GM18505 (cell line): ENCODE measurements around the gene TMBIM4.
"Not testable (repeated sequence)": the region's sequence is repeated elsewhere in the genome, so short reads cannot be mapped to it uniquely, and the experiment has no call there.

Experiments used
- ATAC-seq: cut with Tn5 transposase; IDR thresholded peaks from one replicate; pipeline ENCODE4 v1.9.1; 2021; ENCODE audit not compliant: unreplicated experiment
- POLR2A ChIP-seq: IDR thresholded peaks from 4 replicates; pipeline ENCODE4 v1.6.1; 2011; ENCODE audit warnings: borderline replicate concordance; ENCODE audit not compliant: insufficient read depth, insufficient read length; ENCODE audit errors: extremely low read depth

Gene TMBIM4

DNA sequence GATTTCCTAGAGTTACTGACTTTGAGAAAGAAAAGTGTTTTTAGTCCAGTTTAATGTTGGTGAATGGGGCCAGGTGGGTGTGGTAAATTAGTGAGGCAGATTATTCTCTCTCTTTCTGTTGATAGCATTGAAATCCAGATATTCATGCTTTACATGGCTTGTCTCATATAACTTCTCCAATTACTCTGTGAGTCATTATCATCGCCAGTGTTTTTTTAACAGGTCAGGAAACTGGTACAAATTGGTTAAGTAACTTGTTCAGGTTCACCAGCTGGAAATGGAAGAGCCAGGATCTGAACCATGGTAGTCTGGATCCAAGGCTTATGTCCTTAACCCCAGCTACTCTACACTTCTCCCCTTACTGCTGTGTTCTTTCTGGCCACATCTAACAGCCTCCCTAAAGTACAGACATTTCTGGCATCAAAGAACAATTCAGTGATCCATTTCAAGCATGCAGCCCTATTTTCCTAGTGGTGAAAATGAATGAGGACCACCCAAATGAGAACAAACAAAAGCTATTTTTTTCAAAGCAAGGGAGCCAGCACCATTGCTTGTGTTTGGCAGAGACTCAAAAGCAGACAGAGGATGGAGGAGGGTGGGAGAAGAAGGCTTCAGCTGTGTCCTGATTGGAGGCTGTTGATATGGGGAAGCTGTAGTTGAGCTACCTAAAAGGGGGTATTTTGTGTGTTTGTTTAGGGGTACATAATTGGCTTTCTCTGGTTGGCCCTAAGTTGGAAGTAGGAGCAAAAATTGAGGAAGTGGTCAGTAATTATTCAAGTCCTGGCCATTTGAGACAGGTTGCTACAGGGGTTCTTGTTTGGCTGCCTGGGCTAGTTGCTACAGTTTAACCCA lies 20.9 kb upstream of the TMBIM4 start:
- TF ChIP-seq POLR2A = no peak
- ATAC-seq = no peak

DNA sequence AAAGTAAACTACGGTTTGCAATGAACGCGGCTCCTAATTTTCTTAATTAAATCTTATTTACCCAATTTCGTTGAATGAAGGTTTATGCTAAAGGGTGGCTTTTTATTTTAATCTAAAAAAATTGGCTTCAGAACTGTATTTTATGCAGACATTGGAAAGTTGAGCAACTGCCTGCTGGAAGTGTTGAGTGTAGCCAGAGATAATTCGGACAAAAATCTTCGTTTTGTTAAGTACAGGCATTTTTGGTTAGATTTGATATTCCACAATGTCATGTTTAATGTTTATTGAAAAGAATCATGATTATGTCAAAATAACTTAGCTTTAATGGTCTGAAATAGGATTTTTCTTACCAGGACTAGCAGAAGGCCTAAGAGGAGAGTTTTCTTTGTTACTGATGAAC lies 20.1 kb upstream of the TMBIM4 start:
- TF ChIP-seq POLR2A = no peak
- no peak for ATAC-seq

DNA sequence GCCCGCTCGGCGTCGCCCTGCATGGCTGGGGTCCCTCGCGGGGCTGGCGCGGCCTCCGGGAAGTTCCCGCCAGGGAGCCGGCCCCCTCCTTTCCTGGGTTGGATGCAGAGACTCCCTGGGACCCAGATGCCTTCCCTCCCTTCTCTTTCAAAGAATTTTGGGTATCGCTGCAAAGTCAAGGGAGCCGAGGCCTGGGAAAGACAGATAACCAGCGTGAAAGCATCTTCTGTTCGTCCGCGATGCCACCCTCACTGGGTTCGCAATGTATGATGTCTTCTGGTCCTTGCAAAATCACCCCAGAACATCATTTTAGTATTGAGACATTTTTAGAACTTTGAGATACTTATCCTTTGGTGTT lies 19.7 kb upstream of the TMBIM4 start:
- ATAC-seq = no peak
- TF ChIP-seq POLR2A = no peak

DNA sequence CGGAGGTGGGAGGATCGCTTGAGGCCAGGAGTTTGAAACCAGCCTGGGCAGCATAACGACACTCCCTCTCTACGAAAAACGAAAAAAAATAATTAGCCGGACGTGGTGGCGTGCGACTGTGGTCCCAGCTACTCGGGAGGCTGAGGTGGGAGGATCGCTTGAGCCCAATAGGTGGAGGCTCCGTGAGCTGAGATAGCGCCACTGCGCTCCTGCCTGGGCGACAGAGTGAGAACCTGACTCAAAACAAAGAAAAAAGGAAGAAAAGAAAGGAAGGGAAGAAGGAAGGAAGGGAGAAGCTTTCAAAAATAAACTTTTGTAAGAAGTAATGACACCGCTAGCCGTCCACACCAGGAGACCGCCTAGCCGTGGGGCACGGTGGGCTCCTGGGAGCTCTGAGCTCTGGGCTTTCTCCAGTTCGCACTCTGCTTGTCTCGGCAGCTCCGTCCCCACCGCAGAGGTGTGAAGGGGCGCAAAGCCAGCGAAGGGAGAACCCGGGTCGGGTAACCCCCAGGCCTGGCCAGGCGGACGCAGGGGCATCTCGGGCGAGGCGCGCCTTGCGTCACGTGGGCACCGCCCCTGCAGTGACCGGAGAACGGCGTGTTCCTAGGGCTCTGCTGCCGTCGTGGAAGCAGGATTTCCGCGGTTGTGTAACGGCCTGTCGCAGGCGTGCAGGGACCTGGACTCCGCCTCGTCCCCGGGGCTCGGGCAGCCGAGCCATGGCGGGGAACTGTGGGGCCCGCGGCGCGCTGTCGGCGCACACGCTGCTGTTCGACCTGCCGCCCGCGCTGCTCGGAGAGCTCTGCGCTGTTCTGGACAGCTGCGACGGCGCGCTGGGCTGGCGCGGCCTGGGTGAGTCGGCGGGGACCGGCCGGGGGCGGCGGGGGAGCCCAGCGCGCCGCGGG lies 19.0 kb upstream of the TMBIM4 start, which contains the start of gene IRAK3:
TSS of gene IRAK3 (plus strand) at position 631 of the 902 bp plus-strand sequence. CDS start at position 717, 86 bp downstream.
- TF ChIP-seq POLR2A = peak; percentile 37
- ATAC-seq = peak; percentile 46

DNA sequence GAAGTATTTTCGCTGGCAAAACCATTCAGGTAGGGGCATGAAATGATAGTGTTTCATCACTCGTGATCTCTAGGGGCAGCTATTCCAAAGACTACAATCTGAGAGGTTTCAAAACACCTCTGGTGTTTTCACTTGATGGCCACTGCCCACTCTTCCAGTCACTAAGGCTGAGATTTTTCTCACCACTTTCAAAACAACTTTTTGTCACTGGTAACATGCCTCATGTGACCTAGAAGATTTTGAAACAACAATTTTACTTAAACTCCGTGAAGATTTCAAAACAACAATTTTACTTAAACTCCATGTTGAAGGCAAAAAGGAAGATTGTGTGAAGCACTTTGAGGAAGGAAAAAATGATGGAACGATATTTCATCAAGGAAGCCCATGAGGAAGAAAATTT lies 18.0 kb upstream of the TMBIM4 start:
- ATAC-seq = no peak
- no peak for TF ChIP-seq POLR2A

DNA sequence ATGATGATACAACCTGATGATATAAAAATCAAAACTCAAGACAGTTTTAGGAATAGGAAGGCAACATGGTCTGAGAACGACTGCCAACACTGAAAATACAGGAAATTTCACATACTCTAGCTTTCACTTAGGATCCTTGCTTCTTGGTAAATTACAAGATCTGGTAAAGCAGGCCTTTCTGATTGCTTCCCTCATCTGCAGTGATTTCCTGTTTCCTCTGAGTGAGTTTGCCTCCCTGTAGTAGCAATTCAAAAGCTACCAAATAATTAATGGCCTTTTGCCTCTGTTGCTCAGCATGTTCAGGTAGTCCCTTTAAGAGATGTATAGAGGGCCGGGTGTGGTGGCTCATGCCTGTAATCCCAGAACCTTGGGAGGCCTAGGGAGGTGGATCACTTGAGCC lies 17.2 kb upstream of the TMBIM4 start:
- no peak for ATAC-seq
- no peak for TF ChIP-seq POLR2A

DNA sequence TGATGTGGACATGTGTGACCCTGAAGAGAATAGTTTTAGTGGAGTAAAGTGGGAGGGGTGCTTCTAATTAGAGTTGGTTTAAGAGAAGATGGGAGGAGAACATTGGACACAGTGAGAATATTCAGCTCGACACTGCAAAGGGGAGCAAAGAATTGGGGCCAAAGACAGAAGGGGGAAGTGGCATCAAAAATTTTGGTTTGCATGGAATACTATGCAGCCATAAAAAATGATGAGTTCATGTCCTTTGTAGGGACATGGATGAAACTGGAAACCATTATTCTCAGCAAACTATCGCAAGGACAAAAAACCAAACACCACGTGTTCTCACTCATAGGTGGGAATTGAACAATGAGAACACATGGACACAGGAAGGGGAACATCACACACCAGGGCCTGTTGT lies 15.0 kb upstream of the TMBIM4 start:
- ATAC-seq = not testable (repeated sequence)

DNA sequence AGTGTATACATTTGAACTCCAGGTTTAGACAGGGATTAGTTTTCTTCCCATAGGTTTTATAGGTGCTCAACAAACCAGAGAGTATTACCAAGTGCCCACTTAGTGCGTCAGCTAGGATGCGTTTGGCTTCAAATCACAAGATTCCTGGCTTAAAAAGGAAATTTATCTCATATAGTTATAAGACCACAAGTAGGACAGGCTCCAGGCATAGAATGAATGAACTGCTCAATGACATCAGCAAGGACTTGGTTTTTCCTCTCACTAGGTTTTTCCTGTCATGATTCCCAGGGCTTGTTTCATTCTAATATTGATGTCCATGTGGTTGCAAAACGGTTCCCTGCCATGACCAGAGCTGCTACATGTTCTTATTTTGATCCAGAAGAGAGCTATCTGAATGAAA lies 13.2 kb upstream of the TMBIM4 start:
- no peak for ATAC-seq
- TF ChIP-seq POLR2A = no peak

DNA sequence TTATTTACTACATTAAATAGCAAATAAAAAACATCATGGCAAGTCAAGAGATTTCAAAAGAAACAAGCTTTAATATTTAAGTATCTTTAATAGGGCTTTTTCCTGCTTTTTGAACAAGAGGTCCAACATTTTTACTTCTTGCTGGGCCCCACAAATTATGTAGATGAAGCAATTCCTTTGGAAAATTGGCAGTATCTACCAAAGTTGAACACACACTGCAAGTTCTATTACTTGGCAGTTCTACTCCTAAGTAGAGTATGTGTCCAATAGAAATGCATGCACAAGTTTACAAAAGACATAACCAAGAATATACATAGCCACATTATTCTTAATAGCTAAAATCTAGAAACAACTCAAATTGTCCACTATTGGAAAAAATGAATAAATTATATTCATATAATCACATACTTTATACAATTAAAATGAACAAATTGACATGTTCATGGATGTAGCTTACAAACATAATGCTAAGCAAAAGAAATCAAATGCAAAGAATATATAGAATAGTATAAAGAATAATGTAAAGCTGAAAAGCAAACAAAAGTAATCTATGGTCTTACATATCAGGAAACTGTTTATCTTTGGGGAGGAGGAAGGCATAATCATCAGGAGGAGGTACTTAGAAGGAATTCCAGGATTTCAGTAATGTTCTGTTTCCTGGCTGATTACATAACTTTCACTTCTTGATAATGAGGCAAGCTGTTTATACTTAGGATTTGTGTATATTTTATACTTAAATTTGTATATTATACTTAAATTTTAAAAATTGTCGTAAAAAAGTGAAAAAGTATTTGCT lies 6.5 kb upstream of the TMBIM4 start:
- no peak for TF ChIP-seq POLR2A

DNA sequence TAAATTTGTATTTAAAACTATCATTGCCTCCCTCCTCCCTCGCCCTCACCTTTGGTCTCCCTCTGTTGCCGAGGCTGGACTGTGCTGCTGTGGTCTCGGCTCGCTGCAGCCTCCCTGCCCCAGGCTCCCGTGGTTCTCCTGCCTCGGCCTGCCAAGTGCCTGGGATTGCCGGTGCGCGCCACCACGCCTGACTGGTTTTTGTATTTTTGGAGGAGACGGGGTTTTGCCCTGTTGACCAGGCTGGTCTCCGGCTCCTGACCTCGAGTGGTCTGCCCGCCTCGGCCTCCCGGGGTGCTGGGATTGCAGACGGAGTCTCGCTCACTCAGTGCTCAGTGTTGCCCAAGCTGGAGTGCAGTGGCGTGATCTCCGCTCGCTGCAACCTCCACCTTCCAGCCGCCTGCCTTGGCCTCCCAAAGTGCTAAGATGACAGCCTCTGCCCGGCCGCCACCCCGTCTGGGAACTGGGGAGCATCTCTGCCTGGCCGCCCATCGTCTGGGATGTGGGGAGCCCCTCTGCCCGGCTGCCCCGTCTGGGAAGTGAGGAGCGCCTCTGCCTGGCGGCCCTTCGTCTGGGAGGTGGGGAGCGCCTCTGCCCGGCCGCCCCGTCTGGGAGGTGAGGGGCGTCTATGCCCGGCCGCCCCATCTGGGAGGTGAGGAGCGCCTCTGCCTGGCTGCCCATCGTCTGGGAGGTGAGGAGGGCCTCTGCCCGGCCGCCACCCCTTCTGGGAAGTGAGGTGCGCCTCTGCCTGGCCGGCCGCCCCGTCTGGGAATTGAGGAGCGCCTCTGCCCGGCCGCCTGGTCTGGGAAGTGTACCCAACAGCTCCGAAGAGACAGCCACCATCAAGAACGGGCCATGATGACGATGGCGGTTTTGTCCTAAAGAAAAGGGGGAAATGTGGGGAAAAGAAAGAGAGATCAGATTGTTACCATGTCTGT lies 4.9 kb upstream of the TMBIM4 start:
- ATAC-seq = not testable (repeated sequence)

More for the DNA sequence above, 6.5 kb upstream of the TMBIM4 start:
- no peak for ATAC-seq

DNA sequence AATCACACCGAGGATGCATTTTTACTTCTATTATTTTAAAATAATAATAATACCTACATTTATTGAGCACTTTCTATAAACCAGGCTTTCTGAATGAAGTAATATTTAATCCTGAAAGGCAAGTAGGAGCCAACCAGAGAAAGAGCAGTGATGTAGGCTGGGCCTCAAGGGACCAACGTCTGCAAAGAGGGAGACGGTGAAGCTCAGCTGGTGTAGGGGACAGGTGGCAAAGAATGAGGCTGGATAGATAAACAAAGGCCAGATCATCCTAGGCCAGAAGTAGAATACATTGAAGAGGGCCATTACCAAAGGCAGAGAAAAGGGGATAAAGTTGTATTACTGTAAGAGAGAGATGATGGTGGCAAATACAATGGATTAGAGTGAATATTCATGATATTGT lies 810 bp upstream of the TMBIM4 start:
- no peak for TF ChIP-seq POLR2A
- ATAC-seq = no peak

DNA sequence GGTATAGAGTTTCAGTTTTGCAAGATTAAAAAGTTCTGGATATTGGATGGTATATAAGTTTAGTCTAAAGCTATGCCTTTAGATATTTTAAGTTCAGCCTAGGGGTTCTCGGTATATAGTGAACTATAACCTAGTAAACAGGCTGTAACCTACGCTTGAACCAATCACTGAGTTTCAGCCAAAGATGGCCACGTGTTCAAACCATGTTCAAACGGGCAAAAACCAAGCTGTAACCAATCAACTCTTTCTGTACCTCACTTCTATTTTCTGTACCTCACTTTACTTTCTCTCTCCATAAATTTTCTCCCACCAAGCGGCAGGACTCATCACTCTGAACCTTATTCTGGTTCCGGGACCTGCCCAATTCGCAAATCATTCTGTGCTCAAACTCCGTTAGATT lies 1.4 kb downstream of the TMBIM4 start:
- no peak for ATAC-seq
- TF ChIP-seq POLR2A = no peak
